Thyroid gland (tissue), 4 donors: Measurements from ENCODE around the gene CDHR5. TPM values are rescaled to one million over a fixed set of nuclear protein-coding genes. Genes with fewer than 3 reads are reported as not detected.
"Not testable (repeated sequence)": the region's sequence is repeated elsewhere in the genome, so short reads cannot be mapped to it uniquely, and the experiment has no call there.

ENCODE experiments used
- DNase-seq, 2 donors: peaks; one replicate each; pipeline ENCODE4 v3.0.0-alpha.2; 2019
- H3K27ac ChIP-seq, 3 donors: fragments of 200-600 bp; sonication (generic); 1 replicate in 2 of 3; 2 replicates in 1 of 3; pipeline ENCODE4 v1.5.1; 2016 to 2019; ENCODE audit warnings: mild to moderate bottlenecking in 1 of 3, moderate library complexity in 1 of 3
- H3K27me3 ChIP-seq: fragments of 200-600 bp; sonication (generic); one replicate; pipeline ENCODE4 v1.5.1; 2019
- H3K36me3 ChIP-seq, 2 donors: fragments of 200-600 bp; sonication (generic); one replicate each; pipeline ENCODE4 v1.5.1; 2016 to 2019
- H3K4me1 ChIP-seq, 2 donors: fragments of 200-600 bp; sonication (generic); one replicate each; pipeline ENCODE4 v1.5.1; 2017 to 2019
- H3K4me3 ChIP-seq, 3 donors: fragments of 200-600 bp; sonication (generic); replicated peaks in 1 of 3; 1 replicate in 2 of 3; 2 replicates in 1 of 3; pipeline ENCODE4 v1.5.1; 2016; ENCODE audit warnings: mild to moderate bottlenecking in 1 of 3
- H3K9me3 ChIP-seq: fragments of 200-600 bp; sonication (generic); one replicate; pipeline ENCODE4 v1.5.1; 2017
- CTCF ChIP-seq, 6 experiments: fragments of 200-600 bp in 3 of 6; fragments of 450-650 bp in 3 of 6; sonication (generic) in 3 of 6; IDR thresholded peaks; one replicate each; pipeline ENCODE4 v1.5.1; 2016 to 2019; ENCODE audit warnings: antibody characterized with exemption in 6 of 6, mild to moderate bottlenecking in 2 of 6, inconsistent platforms in 1 of 6, moderate library complexity in 1 of 6
- POLR2A ChIP-seq, 2 donors: fragments of 450-650 bp; IDR thresholded peaks; one replicate each; pipeline ENCODE4 v1.6.1; 2017; ENCODE audit warnings: antibody characterized with exemption in 2 of 2, mild to moderate bottlenecking in 2 of 2, moderate library complexity in 1 of 2
- WGBS, 2 donors: methylation state at CpG; one replicate each; pipeline ENCODE4 v1.1.5; 2017; 5-methylcytosine and 5-hydroxymethylcytosine counted together
- intact Hi-C: fragments of 100-400 bp; cut with DNase I; formaldehyde crosslinking; loops from one replicate; pipeline ENCODE4 v1.15.1; 2023
- total RNA-seq, 4 donors: library from RNA; depleted of rRNA; stranded (reverse); fragments of >200 nt; gene quantifications; one replicate each; pipeline ENCODE4 v1.2.3, GENCODE V29; 2016

CDHR5 gene
- total RNA-seq, 4 donors from 2014 or later = not detected

DNA sequence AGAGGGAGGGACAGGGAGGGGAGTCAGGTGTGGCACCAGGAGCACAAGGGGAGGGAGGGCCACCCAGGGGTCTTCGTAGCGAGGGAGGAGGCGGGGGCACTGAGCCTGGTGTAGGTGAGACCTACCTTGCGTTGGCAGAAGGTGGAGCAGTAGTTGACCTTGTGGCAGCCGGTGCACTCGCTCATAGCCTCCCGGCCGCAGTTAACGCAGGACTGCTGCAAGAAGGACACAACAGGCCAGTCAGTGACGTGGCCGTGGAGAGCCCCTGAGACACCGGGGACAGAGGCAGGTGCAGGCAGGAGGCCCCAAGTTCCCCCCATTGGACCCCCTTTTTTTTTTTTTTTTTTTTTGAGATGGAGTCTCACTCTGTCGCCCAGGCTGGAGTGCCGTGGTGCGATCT, 29.1 kb upstream of the CDHR5 start:
- H3K4me3 ChIP-seq = no peak overlapping the region
- no peak for DNase-seq
- H3K36me3 ChIP-seq = peaks cover 4 to 7% of the 10 kb centered on the region in 2 donors
- TF ChIP-seq POLR2A (IDR thresholded peaks at IDR 0.05) (no peak), CTCF (IDR thresholded peaks at IDR 0.05) (no peak)
- no peaks in the 10 kb centered on the region for H3K9me3 ChIP-seq
- no peaks in the 10 kb centered on the region for H3K27me3 ChIP-seq
- intact Hi-C loops = no loop called here
- 94 to 96% methylated on average over 12 to 14 of the region's 15 CpGs for WGBS, 2 donors
- no peak overlapping the region for H3K27ac ChIP-seq
- no peaks in the 10 kb centered on the region for H3K4me1 ChIP-seq

GRCh38 chr11:653136-653535, 28.4 kb upstream of the CDHR5 start:
- H3K4me1 ChIP-seq, H3K27ac ChIP-seq, H3K9me3 ChIP-seq, H3K36me3 ChIP-seq, H3K27me3 ChIP-seq, DNase-seq, intact Hi-C loops, H3K4me3 ChIP-seq: not testable (repeated sequence)
- WGBS, 2 donors = 91 to 92% methylated on average over 14 of the region's 14 CpGs

- no peaks in the 10 kb centered on the region for H3K4me1 ChIP-seq
- TF ChIP-seq POLR2A (IDR thresholded peaks at IDR 0.05) = no peak
- no peak for TF ChIP-seq CTCF (IDR thresholded peaks at IDR 0.05)
- DNase-seq = no peak
- no peaks in the 10 kb centered on the region for H3K9me3 ChIP-seq
- no peak overlapping the region for H3K27ac ChIP-seq
- no peak overlapping the region for H3K4me3 ChIP-seq
- H3K27me3 ChIP-seq = no peaks in the 10 kb centered on the region
- peaks cover 4 to 7% of the 10 kb centered on the region in 2 donors for H3K36me3 ChIP-seq
- intact Hi-C loops = no loop called here
- 94 to 96% methylated on average over 10 of the region's 10 CpGs for WGBS, 2 donors
Measured at GRCh38 chr11:650482-650881, 25.7 kb upstream of the CDHR5 start.

DNA sequence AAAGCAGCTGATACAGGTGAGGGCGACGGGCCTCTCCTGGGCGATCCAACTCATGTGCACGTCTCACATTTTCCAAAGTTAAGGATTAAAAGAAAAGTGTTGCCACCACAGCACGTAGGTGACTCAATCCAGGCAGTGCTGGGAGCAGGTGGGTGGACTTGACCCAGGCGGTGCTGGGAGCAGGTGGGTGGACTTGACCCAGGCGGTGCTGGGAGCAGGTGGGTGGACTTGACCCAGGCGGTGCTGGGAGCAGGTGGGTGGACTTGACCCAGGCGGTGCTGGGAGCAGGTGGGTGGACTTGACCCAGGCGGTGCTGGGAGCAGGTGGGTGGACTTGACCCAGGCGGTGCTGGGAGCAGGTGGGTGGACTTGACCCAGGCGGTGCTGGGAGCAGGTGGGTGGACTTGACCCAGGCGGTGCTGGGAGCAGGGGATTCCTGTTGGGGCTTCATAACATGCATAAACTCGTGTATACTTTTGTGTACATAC, 23.0 kb upstream of the CDHR5 start:
- intact Hi-C loops = not testable (repeated sequence)
- WGBS, 2 donors = 94 to 95% methylated on average over 9 to 10 of the region's 14 CpGs
- peaks cover 10 to 13% of the 10 kb centered on the region in 2 donors for H3K36me3 ChIP-seq

GRCh38 chr11:646214-646613, 21.5 kb upstream of the CDHR5 start:
- no peak for TF ChIP-seq POLR2A (IDR thresholded peaks at IDR 0.05)
- no peak for TF ChIP-seq CTCF (IDR thresholded peaks at IDR 0.05)
- 85 to 92% methylated on average over 14 of the region's 14 CpGs for WGBS, 2 donors
- Histone ChIP-seq H3K36me3 (peaks cover 10 to 11% of the 10 kb centered on the region in 2 donors), H3K4me3 (no peak overlapping the region), H3K9me3 (no peaks in the 10 kb centered on the region), H3K4me1 (no peaks in the 10 kb centered on the region), H3K27me3 (no peaks in the 10 kb centered on the region), H3K27ac (no peak overlapping the region)
- intact Hi-C loops = no loop called here
- DNase-seq = no peak

More for the DNA sequence above, 23.0 kb upstream of the CDHR5 start:
- H3K9me3 ChIP-seq, H3K27me3 ChIP-seq, H3K4me3 ChIP-seq, DNase-seq, H3K27ac ChIP-seq, H3K4me1 ChIP-seq: not testable (repeated sequence)

- Histone ChIP-seq H3K36me3 (peaks cover 7 to 10% of the 10 kb centered on the region in 2 donors), H3K4me1 (peaks cover 0 to 6% of the 10 kb centered on the region in 2 donors), H3K4me3 (no peak overlapping the region), H3K9me3 (no peaks in the 10 kb centered on the region), H3K27ac (no peak overlapping the region), H3K27me3 (no peaks in the 10 kb centered on the region)
- DNase-seq = no peak
- TF ChIP-seq CTCF (IDR thresholded peaks at IDR 0.05) = no peak
- WGBS, 2 donors = 88 to 93% methylated on average over 13 to 16 of the region's 16 CpGs
- intact Hi-C loops = no loop called here
Measured at GRCh38 chr11:645536-645935, 20.8 kb upstream of the CDHR5 start.
